ENCODE results near the gene ZBED4.
A peak's percentile ranks its signal among the peaks of the same experiment; 100 is the strongest.

Gene ZBED4

DNA sequence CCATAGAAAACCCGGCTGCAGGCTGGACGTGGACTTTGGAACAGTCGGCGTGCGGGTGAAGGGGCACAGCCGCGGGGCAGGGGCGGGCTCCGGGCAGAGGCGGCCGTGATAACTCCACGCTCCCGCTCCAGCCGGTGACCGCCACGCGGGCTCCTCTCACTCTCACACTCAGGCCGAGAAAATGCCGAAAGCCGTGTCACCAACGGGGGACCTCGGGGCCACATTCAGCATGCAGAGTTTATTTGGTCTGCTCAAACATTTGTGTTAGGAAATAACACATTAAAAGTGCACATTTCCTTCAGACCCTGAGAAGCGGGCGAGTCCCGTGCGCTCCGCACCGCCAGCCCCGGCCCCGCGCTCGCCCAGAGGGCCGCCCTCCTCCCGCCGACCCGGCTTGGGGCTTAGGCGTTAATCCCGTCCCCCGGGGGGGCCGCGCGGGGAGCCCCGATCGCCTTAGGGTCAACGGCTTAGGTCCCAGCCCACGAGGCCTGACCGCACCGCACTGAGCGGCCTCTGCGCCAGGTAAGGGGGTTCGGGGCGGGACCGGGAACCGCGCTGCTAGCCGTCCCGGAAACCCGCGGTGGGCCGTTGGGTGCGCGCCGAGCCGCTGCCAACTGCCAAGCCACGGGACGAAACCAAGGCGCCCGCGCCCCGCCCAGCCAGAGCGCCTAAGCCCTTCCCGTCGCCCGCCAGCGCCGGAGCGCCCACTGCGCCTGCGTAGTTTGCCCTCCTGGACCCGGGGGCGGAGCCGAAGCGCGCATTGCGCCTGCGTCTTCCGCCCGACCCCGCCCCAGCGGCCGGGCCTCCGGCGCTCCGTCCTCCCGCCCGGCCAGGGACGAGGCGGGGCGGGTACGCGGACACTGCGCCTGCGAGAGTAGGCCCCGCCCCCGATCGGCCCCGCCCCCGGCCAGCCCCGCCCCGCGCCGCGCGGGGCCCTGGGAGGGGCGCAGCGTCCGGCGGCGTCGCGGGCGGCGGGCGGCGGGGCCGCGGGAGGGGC is at the start of gene ZBED4:
TSS of gene ZBED4 (plus strand) at position 947 of the 997 bp plus-strand sequence. CDS start 29,819 bp downstream, outside the sequence.
- H3K9me2 ChIP-seq (replicated peaks; ENCODE audit: insufficient read depth, low read length) = no peaks in the 10 kb centered on the region
- H3K27ac ChIP-seq (ENCODE audit: low read depth, low read length) = peak within 1 kb of the TSS; percentile 80
- TF ChIP-seq, protein P1, sequence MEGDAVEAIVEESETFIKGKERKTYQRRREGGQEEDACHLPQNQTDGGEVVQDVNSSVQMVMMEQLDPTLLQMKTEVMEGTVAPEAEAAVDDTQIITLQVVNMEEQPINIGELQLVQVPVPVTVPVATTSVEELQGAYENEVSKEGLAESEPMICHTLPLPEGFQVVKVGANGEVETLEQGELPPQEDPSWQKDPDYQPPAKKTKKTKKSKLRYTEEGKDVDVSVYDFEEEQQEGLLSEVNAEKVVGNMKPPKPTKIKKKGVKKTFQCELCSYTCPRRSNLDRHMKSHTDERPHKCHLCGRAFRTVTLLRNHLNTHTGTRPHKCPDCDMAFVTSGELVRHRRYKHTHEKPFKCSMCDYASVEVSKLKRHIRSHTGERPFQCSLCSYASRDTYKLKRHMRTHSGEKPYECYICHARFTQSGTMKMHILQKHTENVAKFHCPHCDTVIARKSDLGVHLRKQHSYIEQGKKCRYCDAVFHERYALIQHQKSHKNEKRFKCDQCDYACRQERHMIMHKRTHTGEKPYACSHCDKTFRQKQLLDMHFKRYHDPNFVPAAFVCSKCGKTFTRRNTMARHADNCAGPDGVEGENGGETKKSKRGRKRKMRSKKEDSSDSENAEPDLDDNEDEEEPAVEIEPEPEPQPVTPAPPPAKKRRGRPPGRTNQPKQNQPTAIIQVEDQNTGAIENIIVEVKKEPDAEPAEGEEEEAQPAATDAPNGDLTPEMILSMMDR (IDR thresholded peaks at IDR 0.05; ENCODE audit: insufficient read depth, low read length, poor library complexity, severe bottlenecking) = no peak
- no peak for TF ChIP-seq EZH2phosphoT487 (conservative IDR thresholded peaks at IDR 0.05; ENCODE audit: low read length)

DNA sequence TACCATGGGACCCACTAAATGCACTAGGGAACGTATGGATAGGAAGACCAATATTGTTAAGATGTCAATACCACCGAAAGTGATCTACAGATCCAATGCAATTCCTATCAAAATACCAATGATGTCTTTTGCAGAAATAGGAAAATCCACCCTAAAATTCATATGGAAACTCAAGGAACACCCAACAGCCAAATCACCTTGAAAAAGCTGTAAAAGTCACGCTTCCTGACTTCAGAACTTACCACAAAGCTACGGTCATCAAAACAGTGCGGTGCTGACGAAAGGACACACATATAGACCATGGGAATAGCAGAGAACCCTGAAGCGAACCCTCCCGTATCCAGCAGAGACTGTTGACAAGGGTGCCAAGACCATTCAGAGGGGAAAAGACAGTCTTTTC is 46.5 kb upstream of the ZBED4 start:
- TF ChIP-seq, protein P1 (IDR thresholded peaks at IDR 0.05; ENCODE audit: insufficient read depth, low read length, poor library complexity, severe bottlenecking) = no peak
- no peak for TF ChIP-seq EZH2phosphoT487 (conservative IDR thresholded peaks at IDR 0.05; ENCODE audit: low read length)
- H3K27ac ChIP-seq (ENCODE audit: low read depth, low read length) = no peak overlapping the region
- no peak overlapping the region for H3K9ac ChIP-seq (ENCODE audit: low read length)
- H3K4me2 ChIP-seq (ENCODE audit: low read depth, low read length, poor library complexity, severe bottlenecking) = no peak overlapping the region
- no peaks in the 10 kb centered on the region for H3K9me3 ChIP-seq (ENCODE audit: insufficient read depth, low read length)
- H3K4me3 ChIP-seq (ENCODE audit: insufficient read depth, low read length, poor library complexity, severe bottlenecking) = no peak overlapping the region
- peaks cover 7% of the 10 kb centered on the region; the same call in 1 of the 2 replicates for H4K20me1 ChIP-seq (ENCODE audit: low read depth, low read length)
- H3K27me3 ChIP-seq (ENCODE audit: low read length) = no peaks in the 10 kb centered on the region
- H2AFZ ChIP-seq (ENCODE audit: low read depth, low read length, severe bottlenecking) = no peak overlapping the region
- H3K36me3 ChIP-seq (ENCODE audit: low read length) = no peaks in the 10 kb centered on the region
- no peaks in the 10 kb centered on the region for H3K9me2 ChIP-seq (replicated peaks; ENCODE audit: insufficient read depth, low read length)
- H3K79me2 ChIP-seq (ENCODE audit: insufficient read depth, low read length) = peaks cover 86% of the 10 kb centered on the region
- H3F3A ChIP-seq (ENCODE audit: insufficient read depth) = no peaks in the 10 kb centered on the region

More for the DNA sequence above, at the start of gene ZBED4:
- Histone ChIP-seq H3F3A (ENCODE audit: insufficient read depth) (peaks cover 5% of the 10 kb centered on the region; the same call in 1 of the 2 replicates), H3K79me2 (ENCODE audit: insufficient read depth, low read length) (peaks cover 40% of the 10 kb centered on the region), H2AFZ (ENCODE audit: low read depth, low read length, severe bottlenecking) (peak within 1 kb of the TSS; percentile 96), H3K4me3 (ENCODE audit: insufficient read depth, low read length, poor library complexity, severe bottlenecking) (peak within 1 kb of the TSS; percentile 84), H3K9ac (ENCODE audit: low read length) (peak within 1 kb of the TSS; percentile 87), H3K36me3 (ENCODE audit: low read length) (no peaks in the 10 kb centered on the region), H3K27me3 (ENCODE audit: low read length) (no peaks in the 10 kb centered on the region), H3K4me2 (ENCODE audit: low read depth, low read length, poor library complexity, severe bottlenecking) (peak within 1 kb of the TSS; percentile 79), H4K20me1 (ENCODE audit: low read depth, low read length) (no peaks in the 10 kb centered on the region), H3K9me3 (ENCODE audit: insufficient read depth, low read length) (no peaks in the 10 kb centered on the region)

DNA sequence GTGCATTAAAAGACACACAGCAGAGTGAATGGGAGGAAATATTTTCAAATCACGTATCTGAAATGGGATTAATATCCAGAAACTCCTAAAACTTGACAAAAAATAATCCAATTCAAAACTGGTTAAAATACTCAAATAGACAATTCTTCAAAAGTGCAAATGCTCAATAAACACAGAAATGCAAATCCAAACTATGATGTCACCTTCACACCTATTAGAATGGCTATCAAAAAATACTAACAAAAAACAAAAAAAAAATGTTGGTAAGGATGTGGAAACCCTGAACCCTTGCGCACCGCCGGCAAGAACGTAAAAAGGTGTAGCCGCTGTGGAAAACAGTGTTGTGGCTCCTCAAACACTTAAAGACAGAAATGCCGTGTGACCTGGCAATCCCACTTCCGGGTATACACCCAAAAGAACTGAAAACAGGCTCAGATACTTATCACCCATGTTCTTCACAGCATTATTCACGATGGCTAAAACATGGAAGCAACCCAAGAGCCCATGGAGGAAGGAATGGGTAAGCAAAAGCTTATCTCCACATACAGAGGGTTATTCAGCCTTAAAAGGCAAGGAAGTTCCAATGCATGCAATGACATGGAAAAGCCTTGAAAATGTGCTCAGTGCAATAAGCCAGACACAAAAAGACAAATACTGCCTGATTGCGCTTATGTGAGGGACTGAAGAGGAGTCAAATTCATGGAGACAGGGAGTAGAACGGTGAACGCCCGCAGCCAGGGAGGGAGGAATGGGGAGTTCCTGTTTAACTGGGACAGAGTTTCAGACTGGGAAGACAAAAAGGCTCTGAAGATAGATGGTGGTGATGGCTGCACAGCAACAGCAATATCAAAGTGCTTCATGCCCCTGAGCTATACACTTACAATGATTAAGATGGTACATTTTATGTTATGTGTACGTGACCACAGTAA is 45.6 kb upstream of the ZBED4 start:
- Histone ChIP-seq H3K4me2 (ENCODE audit: low read depth, low read length, poor library complexity, severe bottlenecking) (no peak overlapping the region), H3K36me3 (ENCODE audit: low read length) (no peaks in the 10 kb centered on the region), H3F3A (ENCODE audit: insufficient read depth) (no peaks in the 10 kb centered on the region), H3K79me2 (ENCODE audit: insufficient read depth, low read length) (peaks cover 94% of the 10 kb centered on the region), H4K20me1 (ENCODE audit: low read depth, low read length) (peaks cover 7% of the 10 kb centered on the region; the same call in 1 of the 2 replicates), H3K9me2 (replicated peaks; ENCODE audit: insufficient read depth, low read length) (no peaks in the 10 kb centered on the region), H3K9me3 (ENCODE audit: insufficient read depth, low read length) (no peaks in the 10 kb centered on the region), H3K4me3 (ENCODE audit: insufficient read depth, low read length, poor library complexity, severe bottlenecking) (no peak overlapping the region), H3K9ac (ENCODE audit: low read length) (no peak overlapping the region), H3K27ac (ENCODE audit: low read depth, low read length) (no peak overlapping the region), H2AFZ (ENCODE audit: low read depth, low read length, severe bottlenecking) (no peak overlapping the region), H3K27me3 (ENCODE audit: low read length) (no peaks in the 10 kb centered on the region)
- TF ChIP-seq, protein P1 (IDR thresholded peaks at IDR 0.05; ENCODE audit: insufficient read depth, low read length, poor library complexity, severe bottlenecking) = no peak
- no peak for TF ChIP-seq EZH2phosphoT487 (conservative IDR thresholded peaks at IDR 0.05; ENCODE audit: low read length)
